Measurements from ENCODE around the gene RPTOR.

The RPTOR gene

DNA sequence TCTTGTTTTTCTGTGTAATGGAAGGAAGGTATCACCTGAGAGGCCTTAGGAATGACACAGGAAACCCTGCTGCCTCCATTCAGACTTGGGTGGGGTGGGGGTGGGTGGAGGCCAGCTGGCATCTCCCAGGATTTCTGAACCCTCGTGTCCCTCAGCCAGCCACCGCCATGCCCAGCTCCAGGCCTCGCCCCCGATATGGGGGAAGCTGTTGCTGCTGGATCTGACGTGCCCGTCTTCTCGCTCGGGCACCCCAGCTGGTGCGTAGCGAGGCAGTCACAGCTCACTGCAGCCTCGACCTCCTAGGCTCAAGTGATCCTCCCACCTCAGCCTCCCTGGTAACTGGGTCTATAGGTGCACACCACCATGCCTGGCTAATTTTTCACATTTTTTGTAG is 227.0 kb downstream of the RPTOR start:
- no peak for DNase-seq

GRCh38 chr17:80772906-80773242 is 228.2 kb downstream of the RPTOR start:
- no peak for DNase-seq

- DNase-seq = no peak
These were observed 228.8 kb downstream of the RPTOR start for GRCh38 chr17:80773243-80773991.

GRCh38 chr17:80774146-80774545 is 229.5 kb downstream of the RPTOR start:
- no peak for DNase-seq

- no peak for DNase-seq
These were observed 230.1 kb downstream of the RPTOR start for GRCh38 chr17:80774643-80775281.

DNA sequence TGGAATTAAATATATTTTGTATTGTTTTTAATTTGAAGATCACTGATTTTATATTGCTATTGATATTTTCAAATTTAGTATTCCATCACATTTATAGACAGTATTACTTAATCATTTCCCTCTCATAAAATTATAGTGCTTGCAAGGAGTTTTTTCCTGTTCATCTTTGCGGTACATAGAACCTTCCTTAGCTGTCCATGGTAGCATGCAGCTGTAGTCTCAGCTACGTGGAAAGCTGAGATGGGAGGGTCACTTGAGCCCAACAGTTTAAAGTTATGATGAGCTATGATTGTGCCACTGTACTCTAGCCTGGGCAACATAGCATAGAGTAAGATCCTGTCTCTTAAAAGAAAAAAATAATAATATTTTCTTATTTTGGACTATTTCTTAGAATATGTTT is 231.2 kb downstream of the RPTOR start:
- no peak for DNase-seq

GRCh38 chr17:80777274-80777673 is 232.6 kb downstream of the RPTOR start:
- DNase-seq = no peak

DNA sequence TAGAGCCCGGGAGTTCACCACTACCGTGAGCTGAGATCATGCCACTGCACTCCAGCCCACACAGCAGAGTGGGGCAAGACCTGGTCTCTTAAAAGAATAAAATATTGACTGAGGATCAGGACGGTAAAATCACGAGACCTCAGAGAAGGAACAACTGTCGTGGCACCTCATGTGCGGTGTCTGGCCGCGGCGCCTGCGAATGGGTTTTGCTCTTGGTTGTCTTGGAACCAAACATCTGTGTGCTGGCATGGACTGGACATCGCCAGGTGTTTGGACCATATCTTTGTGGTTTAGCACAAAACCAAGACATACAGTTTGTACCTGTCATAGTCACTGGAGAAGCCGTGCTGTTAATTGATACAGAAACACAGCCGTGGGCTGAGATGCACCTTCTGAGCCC is 234.1 kb downstream of the RPTOR start:
- no peak for DNase-seq

GRCh38 chr17:80779336-80779735 is 234.7 kb downstream of the RPTOR start:
- DNase-seq = no peak

- DNase-seq = no peak
These were observed 235.3 kb downstream of the RPTOR start for GRCh38 chr17:80779961-80780380.

DNA sequence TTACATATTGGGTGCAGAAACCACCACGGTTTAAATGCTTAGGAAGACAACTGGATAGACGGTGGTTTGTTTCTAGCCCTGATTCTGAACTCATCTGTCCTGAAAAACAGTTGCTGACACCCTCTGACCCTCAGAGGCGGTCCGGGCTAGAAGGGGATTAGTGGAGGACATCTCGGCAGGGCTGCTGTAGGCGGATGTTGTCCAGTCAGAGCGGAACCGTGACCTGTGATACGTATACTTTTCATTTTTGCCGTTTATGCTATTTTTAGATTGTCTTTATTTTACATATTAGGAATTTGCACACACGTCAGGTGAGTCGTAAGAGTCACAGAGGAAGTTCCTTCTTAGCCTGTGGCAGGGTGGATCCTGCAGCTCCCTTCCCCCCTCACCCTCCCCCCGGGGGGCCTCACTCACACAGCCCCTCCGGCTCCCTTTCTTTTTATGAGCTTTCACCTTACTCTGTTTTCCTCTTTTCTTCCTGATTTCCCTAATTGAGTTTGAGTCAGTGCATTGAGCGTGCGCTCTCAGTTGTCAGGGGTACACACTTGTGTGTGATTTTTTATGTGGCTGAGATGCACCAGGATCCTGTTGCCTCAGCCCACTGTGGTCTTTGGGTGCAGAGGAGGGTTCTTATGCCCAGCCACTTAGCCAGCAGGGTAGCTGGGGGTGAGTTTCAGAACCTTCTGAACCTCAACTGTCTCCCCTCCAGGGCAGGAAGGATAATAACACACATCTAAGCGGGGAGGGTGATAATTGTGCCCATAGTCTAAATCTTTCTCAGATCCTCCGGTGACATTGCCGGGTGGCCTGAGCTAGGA is 236.0 kb downstream of the RPTOR start:
- no peak for DNase-seq

DNA sequence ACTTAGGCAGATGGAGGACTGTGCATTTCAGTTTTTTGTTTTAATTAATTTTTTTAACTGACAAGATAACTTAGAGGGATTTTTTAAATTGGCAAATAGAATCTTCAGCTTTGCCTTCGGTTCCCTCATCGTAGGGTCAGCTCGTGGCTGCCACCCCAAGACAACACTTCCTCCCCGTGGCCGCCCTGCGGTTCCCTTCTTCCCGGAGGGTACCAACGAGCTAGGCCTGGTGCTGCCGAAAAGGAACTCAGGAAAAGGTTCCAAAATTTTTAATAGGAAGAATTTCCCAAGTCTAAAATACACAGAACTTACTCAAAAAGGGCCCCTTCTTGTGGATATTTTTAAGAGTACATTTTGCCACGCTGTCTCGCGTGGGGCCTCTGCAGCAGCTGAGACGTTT is 236.6 kb downstream of the RPTOR start:
- DNase-seq = no peak

DNA sequence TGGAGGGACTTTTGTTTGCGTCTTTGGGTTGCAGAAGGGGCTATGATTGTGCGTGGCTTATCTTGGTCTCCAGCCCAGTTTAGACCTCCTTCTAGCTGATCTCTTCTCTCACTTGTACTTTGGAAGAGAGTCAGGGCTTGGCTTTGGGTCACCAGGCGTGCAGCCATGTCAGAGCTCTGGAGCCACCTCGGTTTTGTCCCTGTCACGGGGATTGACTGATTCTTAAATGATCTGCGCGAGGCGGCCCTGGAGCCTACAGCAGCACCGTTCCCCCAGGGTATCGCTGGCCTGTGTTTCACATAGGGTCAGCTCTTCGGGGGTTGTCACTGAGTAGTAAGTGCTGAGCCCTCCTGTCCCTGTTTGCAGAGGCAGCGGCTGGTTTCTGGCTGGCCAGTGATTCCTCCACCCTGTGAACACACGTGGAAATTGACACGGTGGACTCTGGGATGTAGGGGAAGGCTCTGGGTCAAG is 237.2 kb downstream of the RPTOR start:
- DNase-seq = no peak

- DNase-seq = no peak
These were observed 238.1 kb downstream of the RPTOR start for GRCh38 chr17:80782536-80783427.

- DNase-seq = no peak
These were observed 238.8 kb downstream of the RPTOR start for GRCh38 chr17:80783486-80783885.

DNA sequence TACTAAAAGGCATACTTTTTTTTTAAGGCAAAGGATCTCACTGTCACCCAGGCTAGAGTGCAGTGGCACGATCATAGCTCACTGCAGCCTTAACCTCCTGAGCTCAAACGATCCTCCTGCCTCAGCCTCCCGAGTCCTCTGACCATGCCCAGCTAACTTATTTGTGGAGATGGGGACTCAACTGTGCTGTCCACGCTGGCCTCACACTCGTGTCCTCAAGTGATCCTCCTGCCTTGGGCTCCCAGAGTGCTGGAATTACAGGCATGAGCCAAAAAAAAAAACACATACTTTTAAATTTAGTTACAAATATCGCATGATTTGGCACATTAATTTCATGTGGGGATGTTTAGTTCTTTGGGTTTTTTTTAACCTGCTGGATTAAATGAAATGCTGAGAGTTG is 239.3 kb downstream of the RPTOR start:
- no peak for DNase-seq

GRCh38 chr17:80785477-80786178 is 241.0 kb downstream of the RPTOR start:
- DNase-seq = no peak

- DNase-seq = no peak
These were observed 241.8 kb downstream of the RPTOR start for GRCh38 chr17:80786470-80786869.

GRCh38 chr17:80786887-80787286 is 242.2 kb downstream of the RPTOR start:
- no peak for DNase-seq

- no peak for DNase-seq
These were observed 243.2 kb downstream of the RPTOR start for GRCh38 chr17:80787881-80788280.

- no peak for DNase-seq
These were observed 244.8 kb downstream of the RPTOR start for GRCh38 chr17:80789356-80789902.

All from NCI-H1417 treated with DMSO at 0.1 percent for 48 hours (cell line).